ENCODE measurements around the gene PLCL2.

PLCL2 gene

GRCh38 chr3:17075907-17076306 lies 191.2 kb downstream of the PLCL2 start:
- Histone ChIP-seq H2AFZ (ENCODE audit: low read length) (no peak overlapping the region), H3K79me2 (ENCODE audit: low read length) (no peaks in the 10 kb centered on the region), H3K4me1 (ENCODE audit: low read length) (no peaks in the 10 kb centered on the region), H4K20me1 (ENCODE audit: insufficient read depth, low read length) (no peaks in the 10 kb centered on the region; the same call in 1 of the 2 replicates), H3K9me2 (replicated peaks; ENCODE audit: insufficient read depth, low read length) (no peaks in the 10 kb centered on the region), H3K9ac (ENCODE audit: low read length) (no peak overlapping the region), H3K9me3 (replicated peaks; ENCODE audit: insufficient read depth, low read length) (no peaks in the 10 kb centered on the region), H3K27me3 (replicated peaks; ENCODE audit: insufficient read depth, low read length) (no peaks in the 10 kb centered on the region), H3K27ac (ENCODE audit: low read length) (no peak overlapping the region), H3K36me3 (replicated peaks; ENCODE audit: insufficient read depth, low read length) (no peaks in the 10 kb centered on the region), H3F3A (ENCODE audit: insufficient read depth, low read length) (no peaks in the 10 kb centered on the region), H3K4me2 (ENCODE audit: low read depth, low read length) (no peak overlapping the region), H3K4me3 (ENCODE audit: low read length) (no peak overlapping the region)
- TF ChIP-seq CTCF (IDR thresholded peaks at IDR 0.05; ENCODE audit: low read length) (no peak), EZH2phosphoT487 (IDR thresholded peaks at IDR 0.05; ENCODE audit: low read length) (no peak), EZH2 (optimal IDR thresholded peaks at IDR 0.05; ENCODE audit: low read depth, low read length) (no peak)
- no peak for DNase-seq

GRCh38 chr3:17076940-17077605 lies 192.3 kb downstream of the PLCL2 start:
- Histone ChIP-seq H3K79me2 (ENCODE audit: low read length) (no peaks in the 10 kb centered on the region), H3K36me3 (replicated peaks; ENCODE audit: insufficient read depth, low read length) (no peaks in the 10 kb centered on the region), H3F3A (ENCODE audit: insufficient read depth, low read length) (no peaks in the 10 kb centered on the region), H3K9ac (ENCODE audit: low read length) (no peak overlapping the region), H3K4me2 (ENCODE audit: low read depth, low read length) (no peak overlapping the region), H3K27me3 (replicated peaks; ENCODE audit: insufficient read depth, low read length) (no peaks in the 10 kb centered on the region), H3K9me2 (replicated peaks; ENCODE audit: insufficient read depth, low read length) (no peaks in the 10 kb centered on the region), H4K20me1 (ENCODE audit: insufficient read depth, low read length) (no peaks in the 10 kb centered on the region; the same call in 1 of the 2 replicates), H3K4me1 (ENCODE audit: low read length) (no peaks in the 10 kb centered on the region), H3K9me3 (replicated peaks; ENCODE audit: insufficient read depth, low read length) (no peaks in the 10 kb centered on the region), H3K4me3 (ENCODE audit: low read length) (no peak overlapping the region), H3K27ac (ENCODE audit: low read length) (no peak overlapping the region), H2AFZ (ENCODE audit: low read length) (no peak overlapping the region)
- DNase-seq = no peak
- TF ChIP-seq EZH2phosphoT487 (IDR thresholded peaks at IDR 0.05; ENCODE audit: low read length) = no peak
- no peak for TF ChIP-seq EZH2 (optimal IDR thresholded peaks at IDR 0.05; ENCODE audit: low read depth, low read length)
- no peak for TF ChIP-seq CTCF (IDR thresholded peaks at IDR 0.05; ENCODE audit: low read length)

GRCh38 chr3:17077606-17078005 lies 192.9 kb downstream of the PLCL2 start:
- Histone ChIP-seq H3K9ac (ENCODE audit: low read length) (no peak overlapping the region), H3K4me3 (ENCODE audit: low read length) (no peak overlapping the region), H3F3A (ENCODE audit: insufficient read depth, low read length) (no peaks in the 10 kb centered on the region), H3K36me3 (replicated peaks; ENCODE audit: insufficient read depth, low read length) (no peaks in the 10 kb centered on the region), H3K9me3 (replicated peaks; ENCODE audit: insufficient read depth, low read length) (no peaks in the 10 kb centered on the region), H3K9me2 (replicated peaks; ENCODE audit: insufficient read depth, low read length) (no peaks in the 10 kb centered on the region), H3K4me2 (ENCODE audit: low read depth, low read length) (no peak overlapping the region), H3K27me3 (replicated peaks; ENCODE audit: insufficient read depth, low read length) (no peaks in the 10 kb centered on the region), H3K27ac (ENCODE audit: low read length) (no peak overlapping the region), H4K20me1 (ENCODE audit: insufficient read depth, low read length) (no peaks in the 10 kb centered on the region; the same call in 1 of the 2 replicates), H3K4me1 (ENCODE audit: low read length) (no peaks in the 10 kb centered on the region), H3K79me2 (ENCODE audit: low read length) (no peaks in the 10 kb centered on the region), H2AFZ (ENCODE audit: low read length) (no peak overlapping the region)
- no peak for TF ChIP-seq EZH2phosphoT487 (IDR thresholded peaks at IDR 0.05; ENCODE audit: low read length)
- no peak for TF ChIP-seq CTCF (IDR thresholded peaks at IDR 0.05; ENCODE audit: low read length)
- no peak for TF ChIP-seq EZH2 (optimal IDR thresholded peaks at IDR 0.05; ENCODE audit: low read depth, low read length)
- no peak for DNase-seq
